ENCODE measurements around the gene LHFPL3.
"Not testable (repeated sequence)": the region's sequence is repeated elsewhere in the genome, so short reads cannot be mapped to it uniquely, and the experiment has no call there.

LHFPL3 gene

GRCh38 chr7:104538152-104538551, 209.7 kb downstream of the LHFPL3 start:
- H3K27ac ChIP-seq: no peak overlapping the region
- no peak for TF ChIP-seq CTCF (conservative IDR thresholded peaks at IDR 0.05)

- no peak overlapping the region for H3K27ac ChIP-seq
- TF ChIP-seq CTCF (conservative IDR thresholded peaks at IDR 0.05): no peak
These were observed 213.5 kb downstream of the LHFPL3 start for GRCh38 chr7:104541897-104542296.

GRCh38 chr7:104548861-104549260, 220.5 kb downstream of the LHFPL3 start:
- H3K27ac ChIP-seq: no peak overlapping the region
- peak; percentile 38; the same call in 1 of the 2 replicates for TF ChIP-seq CTCF (conservative IDR thresholded peaks at IDR 0.05)

DNA sequence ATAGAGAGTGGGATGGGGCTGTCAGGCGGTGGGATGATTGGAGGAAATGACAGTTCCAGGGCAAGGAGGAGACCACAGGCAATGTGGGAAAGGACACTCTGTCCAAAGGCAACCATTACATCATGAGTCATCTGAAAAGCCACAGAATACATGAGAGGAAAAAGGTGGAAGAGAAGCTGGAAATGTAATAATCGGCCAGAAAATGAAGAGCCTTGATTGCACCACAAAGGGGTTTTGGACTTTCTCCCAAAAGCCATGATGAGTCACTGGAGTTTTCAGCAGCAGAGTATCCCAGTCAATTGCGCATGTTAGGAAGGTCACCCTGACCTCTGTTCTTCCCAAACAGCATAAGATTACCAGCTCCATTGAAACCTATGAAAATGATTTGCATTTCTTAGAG, 222.0 kb downstream of the LHFPL3 start:
- no peak for TF ChIP-seq CTCF (conservative IDR thresholded peaks at IDR 0.05)
- H3K27ac ChIP-seq: no peak overlapping the region

GRCh38 chr7:104551226-104551625, 222.8 kb downstream of the LHFPL3 start:
- no peak overlapping the region for H3K27ac ChIP-seq
- TF ChIP-seq CTCF (conservative IDR thresholded peaks at IDR 0.05): no peak

- H3K27ac ChIP-seq: no peak overlapping the region
These were observed 223.7 kb downstream of the LHFPL3 start for GRCh38 chr7:104552102-104552501.

DNA sequence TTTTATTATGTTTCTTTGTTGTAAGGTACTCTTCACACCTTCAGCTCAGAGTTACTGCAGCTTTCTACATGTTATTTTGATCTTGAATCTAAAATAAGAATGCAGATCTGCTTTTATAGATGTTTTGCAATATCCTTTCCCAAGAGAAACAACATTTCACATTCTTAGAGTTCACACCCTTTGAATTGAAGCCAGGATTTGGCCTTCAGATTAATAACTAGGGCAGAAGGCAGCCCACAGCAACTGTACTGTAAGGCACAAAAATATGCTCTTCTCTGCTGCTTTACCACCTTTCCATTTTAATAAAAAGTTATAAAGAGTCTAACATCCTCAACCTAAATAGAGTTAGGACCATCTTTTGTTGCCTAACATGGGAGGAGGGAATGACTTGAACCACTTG, 224.7 kb downstream of the LHFPL3 start:
- H3K27ac ChIP-seq: no peak overlapping the region
- TF ChIP-seq CTCF (conservative IDR thresholded peaks at IDR 0.05): no peak

More at GRCh38 chr7:104552102-104552501, 223.7 kb downstream of the LHFPL3 start:
- TF ChIP-seq CTCF (conservative IDR thresholded peaks at IDR 0.05): no peak

- not testable (repeated sequence) for H3K27ac ChIP-seq
These were observed 235.0 kb downstream of the LHFPL3 start for GRCh38 chr7:104563350-104563901.

Measured in VCaP (cell line).